PC-9 (cell line): ENCODE data around the gene EGR4. TPM values are rescaled to one million over a fixed set of nuclear protein-coding genes. Genes with fewer than 3 reads are reported as not detected.

ENCODE experiments used
- BruUV-seq: library from RNA; stranded (reverse); fragments of 400-500 nt; replicated peaks from 2 replicates; lab custom pipeline; 2021; lab: Mats Ljungman, UMichigan
- CTCF ChIA-PET: fragments of 300-600 bp; sonication (Branson Sonifier 250); formaldehyde crosslinking; loops from one replicate; lab custom pipeline; 2022; ENCODE audit warnings: antibody characterized with exemption; lab: Charles Lee
- POLR2A ChIA-PET: fragments of 300-600 bp; sonication (Branson Sonifier 250); formaldehyde crosslinking; loops from one replicate; lab custom pipeline; 2022; ENCODE audit warnings: antibody characterized with exemption; ENCODE audit not compliant: unreplicated experiment; lab: Charles Lee
- DNase-seq, 2 experiments: peaks; one replicate each; pipeline versions ENCODE4 v3.0.0 to v3.0.0-alpha.2; 2015 to 2022; ENCODE audit warnings: mixed read lengths in 1 of 2
- H2AFZ ChIP-seq: fragments of 200-600 bp; sonication (generic); 2 replicates; pipeline ENCODE4 v1.8.1; 2017; ENCODE audit warnings: antibody characterized with exemption
- H3F3A ChIP-seq: fragments of 200-600 bp; sonication (generic); 2 replicates; pipeline ENCODE4 v1.8.1; 2017; ENCODE audit warnings: antibody characterized with exemption, mild to moderate bottlenecking, low read depth; ENCODE audit not compliant: insufficient read depth
- H3K27ac ChIP-seq: fragments of 200-600 bp; sonication (generic); 2 replicates; pipeline ENCODE4 v1.6.1; 2016; ENCODE audit warnings: mixed run types
- H3K27me3 ChIP-seq: fragments of 200-600 bp; sonication (generic); 2 replicates; pipeline ENCODE4 v1.6.1; 2016; ENCODE audit warnings: low read depth, mixed run types; ENCODE audit not compliant: insufficient read depth
- H3K36me3 ChIP-seq: fragments of 200-600 bp; sonication (generic); 2 replicates; pipeline ENCODE4 v1.6.1; 2016; ENCODE audit warnings: low read depth, mixed run types
- H3K4me1 ChIP-seq: fragments of 200-600 bp; sonication (generic); replicated peaks from 2 replicates; pipeline ENCODE4 v1.6.1; 2016; ENCODE audit warnings: mixed run types; ENCODE audit not compliant: insufficient read depth
- H3K4me2 ChIP-seq: fragments of 200-600 bp; sonication (generic); 2 replicates; pipeline ENCODE4 v1.6.1; 2017; ENCODE audit warnings: mixed run types
- H3K4me3 ChIP-seq: fragments of 200-600 bp; sonication (generic); 2 replicates; pipeline ENCODE4 v1.6.1; 2016; ENCODE audit warnings: mixed run types
- H3K79me2 ChIP-seq: fragments of 200-600 bp; sonication (generic); 2 replicates; pipeline ENCODE4 v1.6.1; 2017; ENCODE audit warnings: low read depth, mixed run types
- H3K9me2 ChIP-seq: fragments of 200-600 bp; sonication (generic); 2 replicates; pipeline ENCODE4 v1.8.1; 2017; ENCODE audit warnings: mild to moderate bottlenecking; ENCODE audit not compliant: insufficient read depth
- H3K9me3 ChIP-seq: fragments of 200-600 bp; sonication (generic); 2 replicates; pipeline ENCODE4 v1.8.1; 2016; ENCODE audit warnings: low read depth; ENCODE audit not compliant: insufficient read depth
- H4K20me1 ChIP-seq: fragments of 200-600 bp; sonication (generic); 2 replicates; pipeline ENCODE4 v1.8.1; 2017; ENCODE audit not compliant: insufficient read depth
- EZH2 ChIP-seq: fragments of 200-600 bp; sonication (generic); IDR thresholded peaks from 2 replicates; pipeline ENCODE4 v1.8.0; 2017; ENCODE audit warnings: antibody characterized with exemption, low read depth
- intact Hi-C: fragments of 100-400 bp; cut with micrococcal nuclease; formaldehyde crosslinking; loops from one replicate; pipeline ENCODE4 v1.10.0; 2022; ENCODE audit not compliant: unreplicated experiment
- total RNA-seq: library from RNA; stranded (reverse); gene quantifications from 2 replicates; pipeline ENCODE4 v1.2.3, GENCODE V29; 2021
- TF ChIP-seq, protein P1 (sequence below): fragments of 200-600 bp; sonication (generic); conservative IDR thresholded peaks from 2 replicates; pipeline ENCODE4 v1.6.1; 2017; ENCODE audit warnings: mixed run types, antibody characterized with exemption, mild to moderate bottlenecking, moderate library complexity

Gene EGR4
- total RNA-seq, 1 experiment from 2014 or later = not detected

DNA sequence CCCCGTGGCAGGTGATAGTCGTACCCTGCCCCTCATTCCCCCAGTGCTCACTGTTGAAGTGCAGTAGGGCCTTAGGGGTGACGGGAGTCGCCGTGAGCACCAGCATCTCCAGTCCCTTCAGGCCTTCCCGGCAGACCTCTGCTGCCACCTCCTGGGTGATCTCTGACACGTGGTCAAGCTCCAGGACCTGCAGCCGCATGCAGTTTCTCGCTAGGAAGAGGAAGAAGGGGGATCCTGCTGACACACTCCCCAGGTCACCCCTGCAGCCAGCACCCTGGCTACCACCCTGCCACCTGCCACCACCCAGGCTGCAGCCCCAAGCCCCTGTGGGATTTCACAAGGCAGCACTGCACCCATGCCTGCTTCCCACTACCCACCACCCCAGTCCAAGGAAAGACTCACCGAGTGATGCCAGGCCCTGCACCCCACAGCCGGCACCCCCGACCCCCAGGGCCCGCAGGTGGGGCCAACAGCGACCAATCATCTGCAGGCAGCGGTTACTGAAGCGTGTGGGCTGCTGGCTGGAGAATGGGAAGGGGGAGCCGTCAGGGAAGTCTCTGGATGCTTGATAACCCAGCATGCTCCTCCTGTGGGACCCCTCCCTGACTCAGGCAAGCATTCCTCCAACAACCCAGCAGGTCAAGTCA lies 32.9 kb downstream of the EGR4 start:
- peaks cover 3% of the 10 kb centered on the region; the same call in 1 of the 2 replicates for H3K36me3 ChIP-seq
- CTCF ChIA-PET = no interaction called here
- intact Hi-C loops = no loop called here

DNA sequence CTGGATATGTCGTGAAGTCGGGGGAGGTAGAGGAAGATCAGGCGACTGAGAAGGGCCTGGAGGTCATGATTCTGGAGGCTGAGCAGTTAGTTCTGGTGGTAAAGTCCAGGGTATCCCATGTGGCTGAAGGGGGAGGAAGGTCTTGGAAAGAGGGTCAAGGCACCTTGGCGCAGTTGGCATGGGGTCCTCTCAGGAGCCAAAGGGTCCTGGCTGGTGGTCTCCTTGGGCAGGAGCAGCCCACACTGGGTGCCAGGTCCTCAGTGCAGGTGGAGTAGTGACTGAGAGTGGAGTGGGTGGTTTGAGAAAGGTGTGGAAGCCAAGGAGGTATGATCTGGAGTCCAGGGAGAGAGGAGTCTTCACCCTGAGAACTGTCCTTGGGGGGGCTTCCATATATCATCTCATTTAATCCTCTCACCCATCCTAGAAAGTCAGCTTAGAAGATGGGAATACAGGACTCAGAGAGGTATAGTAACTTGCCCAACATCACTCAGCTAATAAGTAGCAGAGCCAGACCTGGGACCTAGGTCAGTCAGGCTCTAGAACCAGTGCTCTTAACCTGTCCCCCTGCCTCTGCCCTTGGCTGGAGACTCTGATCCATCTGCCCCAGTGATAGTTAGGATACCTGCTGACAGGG lies 33.5 kb downstream of the EGR4 start:
- intact Hi-C loops = no loop called here
- BruUV-seq = no TSS peak
- no peak overlapping the region for H2AFZ ChIP-seq

More for the DNA sequence above, 32.9 kb downstream of the EGR4 start:
- DNase-seq = peak in 1 of 2 experiments; percentile 43
- no peaks in the 10 kb centered on the region for H3K9me3 ChIP-seq
- no peak overlapping the region for H3K27ac ChIP-seq
- no TSS peak for BruUV-seq
- peaks cover 9% of the 10 kb centered on the region; the same call in 1 of the 2 replicates for H4K20me1 ChIP-seq
- TF ChIP-seq, protein P1, sequence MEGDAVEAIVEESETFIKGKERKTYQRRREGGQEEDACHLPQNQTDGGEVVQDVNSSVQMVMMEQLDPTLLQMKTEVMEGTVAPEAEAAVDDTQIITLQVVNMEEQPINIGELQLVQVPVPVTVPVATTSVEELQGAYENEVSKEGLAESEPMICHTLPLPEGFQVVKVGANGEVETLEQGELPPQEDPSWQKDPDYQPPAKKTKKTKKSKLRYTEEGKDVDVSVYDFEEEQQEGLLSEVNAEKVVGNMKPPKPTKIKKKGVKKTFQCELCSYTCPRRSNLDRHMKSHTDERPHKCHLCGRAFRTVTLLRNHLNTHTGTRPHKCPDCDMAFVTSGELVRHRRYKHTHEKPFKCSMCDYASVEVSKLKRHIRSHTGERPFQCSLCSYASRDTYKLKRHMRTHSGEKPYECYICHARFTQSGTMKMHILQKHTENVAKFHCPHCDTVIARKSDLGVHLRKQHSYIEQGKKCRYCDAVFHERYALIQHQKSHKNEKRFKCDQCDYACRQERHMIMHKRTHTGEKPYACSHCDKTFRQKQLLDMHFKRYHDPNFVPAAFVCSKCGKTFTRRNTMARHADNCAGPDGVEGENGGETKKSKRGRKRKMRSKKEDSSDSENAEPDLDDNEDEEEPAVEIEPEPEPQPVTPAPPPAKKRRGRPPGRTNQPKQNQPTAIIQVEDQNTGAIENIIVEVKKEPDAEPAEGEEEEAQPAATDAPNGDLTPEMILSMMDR = peak; percentile 64
- TF ChIP-seq EZH2 = no peak
- no peak overlapping the region for H3K4me3 ChIP-seq
- H3K4me1 ChIP-seq = no peaks in the 10 kb centered on the region
- no peaks in the 10 kb centered on the region for H3K9me2 ChIP-seq
- H3K27me3 ChIP-seq = no peaks in the 10 kb centered on the region
- peaks cover 4% of the 10 kb centered on the region; the same call in 1 of the 2 replicates for H3F3A ChIP-seq
- no peak overlapping the region for H3K4me2 ChIP-seq
- no peaks in the 10 kb centered on the region for H3K79me2 ChIP-seq
- POLR2A ChIA-PET = no interaction called here
- no peak overlapping the region for H2AFZ ChIP-seq

DNA sequence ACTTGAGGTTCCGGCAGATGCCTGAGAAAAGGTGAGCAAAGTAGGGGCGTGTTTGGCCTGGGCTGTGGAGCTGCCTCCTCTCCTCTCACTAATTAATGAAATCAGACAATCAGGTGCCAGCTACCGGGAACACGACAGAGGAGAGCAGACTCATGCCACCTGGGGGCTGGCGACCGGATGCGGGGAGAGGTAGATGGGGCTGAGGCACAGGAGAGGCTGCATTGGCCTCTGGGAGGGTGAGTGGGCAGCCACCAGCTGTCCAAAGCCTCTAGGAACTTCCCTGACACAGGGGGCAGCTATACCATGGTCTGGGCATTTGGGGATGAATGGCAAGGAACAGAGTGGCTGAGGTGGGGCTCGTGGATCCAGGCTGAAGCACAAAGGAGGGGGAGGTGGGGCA lies 34.1 kb downstream of the EGR4 start:
- ChIA-PET CTCF (no interaction called here), POLR2A (no interaction called here)
- no peak for DNase-seq
- no peak overlapping the region for H3K4me3 ChIP-seq
- H3K9me3 ChIP-seq = no peaks in the 10 kb centered on the region
- peaks cover 9% of the 10 kb centered on the region; the same call in 1 of the 2 replicates for H4K20me1 ChIP-seq
- H3K9me2 ChIP-seq = no peaks in the 10 kb centered on the region
- H3K4me2 ChIP-seq = no peak overlapping the region
- TF ChIP-seq, protein P1 = no peak
- no peak for TF ChIP-seq EZH2
- BruUV-seq = no TSS peak
- peaks cover 9% of the 10 kb centered on the region; the same call in 1 of the 2 replicates for H3F3A ChIP-seq
- intact Hi-C loops = no loop called here
- H3K4me1 ChIP-seq = no peaks in the 10 kb centered on the region
- no peaks in the 10 kb centered on the region for H3K27me3 ChIP-seq
- no peaks in the 10 kb centered on the region for H3K79me2 ChIP-seq
- peaks cover 3% of the 10 kb centered on the region; the same call in 1 of the 2 replicates for H3K36me3 ChIP-seq
- H2AFZ ChIP-seq = no peak overlapping the region
- H3K27ac ChIP-seq = no peak overlapping the region

More for the DNA sequence above, 33.5 kb downstream of the EGR4 start:
- H3K4me3 ChIP-seq = no peak overlapping the region
- H3K27me3 ChIP-seq = no peaks in the 10 kb centered on the region
- ChIA-PET CTCF (no interaction called here), POLR2A (no interaction called here)
- H3K79me2 ChIP-seq = no peaks in the 10 kb centered on the region
- TF ChIP-seq EZH2 = no peak
- TF ChIP-seq, protein P1 = no peak
- H3K9me2 ChIP-seq = no peaks in the 10 kb centered on the region
- H3K4me1 ChIP-seq = no peaks in the 10 kb centered on the region
- peaks cover 9% of the 10 kb centered on the region; the same call in 1 of the 2 replicates for H4K20me1 ChIP-seq
- peaks cover 6% of the 10 kb centered on the region; the same call in 1 of the 2 replicates for H3F3A ChIP-seq
- no peaks in the 10 kb centered on the region for H3K9me3 ChIP-seq
- H3K27ac ChIP-seq = no peak overlapping the region
- no peak overlapping the region for H3K4me2 ChIP-seq
- H3K36me3 ChIP-seq = peaks cover 3% of the 10 kb centered on the region; the same call in 1 of the 2 replicates
- DNase-seq = no peak
